ENCODE results near the gene OBP2B.

GRCh38 chr9:133224762-133225161 is 15.7 kb upstream of the OBP2B start:
- TF ChIP-seq CTCF (optimal IDR thresholded peaks at IDR 0.05 in 1 of 3, IDR thresholded peaks at IDR 0.05 in 1 of 3, conservative IDR thresholded peaks at IDR 0.05 in 1 of 3; ENCODE audit: extremely low read depth in 1 of 3, insufficient read depth in 2 of 3, low read length in 3 of 3), result no peak
- TF ChIP-seq EZH2 (IDR thresholded peaks at IDR 0.05; ENCODE audit: low read length), result no peak
